HG03095 (cell line): Measurements from ENCODE around the gene FMN2.

ENCODE experiments used
- ATAC-seq: cut with Tn5 transposase; IDR thresholded peaks from one replicate; pipeline ENCODE4 v1.9.1; 2021; ENCODE audit warnings: moderate library complexity; ENCODE audit not compliant: unreplicated experiment

Gene FMN2

GRCh38 chr1:240091614-240092300, at the start of gene FMN2:
Gene FMN2 (plus strand): TSS chr1:240091883. CDS start chr1:240092110, 227 bp downstream.
- ATAC-seq: no peak

GRCh38 chr1:240044620-240045019, 47.1 kb upstream of the FMN2 start:
- ATAC-seq: no peak

GRCh38 chr1:240046000-240046399, 45.7 kb upstream of the FMN2 start:
- no peak for ATAC-seq

GRCh38 chr1:240054109-240054701, 37.5 kb upstream of the FMN2 start:
- ATAC-seq: no peak

- ATAC-seq: no peak
Measured at GRCh38 chr1:240055936-240056335, 35.7 kb upstream of the FMN2 start.

- no peak for ATAC-seq
Measured at GRCh38 chr1:240056350-240056749, 35.3 kb upstream of the FMN2 start.

- no peak for ATAC-seq
Measured at GRCh38 chr1:240058049-240058448, 33.6 kb upstream of the FMN2 start.

GRCh38 chr1:240068961-240069360, 22.7 kb upstream of the FMN2 start:
- no peak for ATAC-seq

GRCh38 chr1:240070188-240070587, 21.5 kb upstream of the FMN2 start:
- no peak for ATAC-seq

GRCh38 chr1:240073097-240073496, 18.6 kb upstream of the FMN2 start:
- ATAC-seq: no peak

GRCh38 chr1:240074422-240074821, 17.3 kb upstream of the FMN2 start:
- ATAC-seq: no peak

GRCh38 chr1:240074908-240075307, 16.8 kb upstream of the FMN2 start:
- no peak for ATAC-seq

- ATAC-seq: no peak
Measured at GRCh38 chr1:240084337-240084736, 7.3 kb upstream of the FMN2 start.

- ATAC-seq: no peak
Measured at GRCh38 chr1:240084749-240085148, 6.9 kb upstream of the FMN2 start.

GRCh38 chr1:240086726-240087125, 5.0 kb upstream of the FMN2 start:
- no peak for ATAC-seq

- ATAC-seq: no peak
Measured at GRCh38 chr1:240090014-240090413, 1.7 kb upstream of the FMN2 start.

- ATAC-seq: no peak
Measured at GRCh38 chr1:240090957-240091600, 604 bp upstream of the FMN2 start.

GRCh38 chr1:240092301-240093119, 827 bp downstream of the FMN2 start:
- no peak for ATAC-seq

GRCh38 chr1:240093120-240093961, 1.7 kb downstream of the FMN2 start:
- ATAC-seq: no peak

- ATAC-seq: no peak
Measured at GRCh38 chr1:240094041-240094722, 2.5 kb downstream of the FMN2 start.
